Stimulated activated CD4-positive, alpha-beta T cell treated with anti-CD3 and anti-CD28 coated beads, Interleukin-4, amount 100 ng/mL, for 1 hour (primary cell): ENCODE measurements around the gene BNC2.

Source experiments
- DNase-seq: peaks from one replicate; pipeline ENCODE4 v3.0.0-alpha.2; 2020

BNC2 gene

GRCh38 chr9:16622541-16622940 is 247.9 kb downstream of the BNC2 start:
- no peak for DNase-seq

GRCh38 chr9:16619914-16620520 is 250.5 kb downstream of the BNC2 start:
- DNase-seq: no peak

GRCh38 chr9:16619402-16619801 is 251.1 kb downstream of the BNC2 start:
- no peak for DNase-seq

GRCh38 chr9:16618524-16618923 is 251.9 kb downstream of the BNC2 start:
- DNase-seq: no peak

GRCh38 chr9:16616686-16617085 is 253.8 kb downstream of the BNC2 start:
- DNase-seq: no peak

GRCh38 chr9:16615451-16615850 is 255.0 kb downstream of the BNC2 start:
- DNase-seq: no peak

GRCh38 chr9:16613605-16614004 is 256.9 kb downstream of the BNC2 start:
- DNase-seq: no peak

- no peak for DNase-seq
These were observed 257.4 kb downstream of the BNC2 start for GRCh38 chr9:16613051-16613450.

- no peak for DNase-seq
These were observed 257.8 kb downstream of the BNC2 start for GRCh38 chr9:16612627-16613026.

GRCh38 chr9:16611983-16612382 is 258.5 kb downstream of the BNC2 start:
- no peak for DNase-seq

GRCh38 chr9:16611001-16611400 is 259.5 kb downstream of the BNC2 start:
- no peak for DNase-seq

GRCh38 chr9:16610538-16610937 is 259.9 kb downstream of the BNC2 start:
- DNase-seq: no peak

- DNase-seq: no peak
These were observed 261.6 kb downstream of the BNC2 start for GRCh38 chr9:16608906-16609305.

- no peak for DNase-seq
These were observed 268.0 kb downstream of the BNC2 start for GRCh38 chr9:16602494-16602893.

GRCh38 chr9:16601991-16602390 is 268.5 kb downstream of the BNC2 start:
- no peak for DNase-seq

- no peak for DNase-seq
These were observed 272.2 kb downstream of the BNC2 start for GRCh38 chr9:16598316-16598715.

GRCh38 chr9:16597136-16597535 is 273.3 kb downstream of the BNC2 start:
- no peak for DNase-seq

GRCh38 chr9:16595227-16595626 is 275.2 kb downstream of the BNC2 start:
- no peak for DNase-seq

GRCh38 chr9:16594787-16595186 is 275.7 kb downstream of the BNC2 start:
- no peak for DNase-seq

- DNase-seq: no peak
These were observed 276.7 kb downstream of the BNC2 start for GRCh38 chr9:16593746-16594145.

GRCh38 chr9:16591092-16591491 is 279.4 kb downstream of the BNC2 start:
- no peak for DNase-seq

- no peak for DNase-seq
These were observed 284.9 kb downstream of the BNC2 start for GRCh38 chr9:16585591-16585990.

GRCh38 chr9:16579872-16580432 is 290.5 kb downstream of the BNC2 start:
- DNase-seq: no peak

- no peak for DNase-seq
These were observed 294.6 kb downstream of the BNC2 start for GRCh38 chr9:16575986-16576245.

GRCh38 chr9:16575142-16575985 is 295.1 kb downstream of the BNC2 start:
- no peak for DNase-seq
